ENCODE results near the gene FOXP1. TPM values are rescaled to one million over a fixed set of nuclear protein-coding genes. Genes with fewer than 3 reads are reported as not detected.
"Not testable (repeated sequence)": the region's sequence is repeated elsewhere in the genome, so short reads cannot be mapped to it uniquely, and the experiment has no call there.

Gene FOXP1
- total and polyA plus RNA-seq, 9 of the 15 experiments (the other 6 are each of a cell fraction or from before 2014, with no cell fraction given), result 7.7 to 34.5 (median 13.7) TPM

DNA sequence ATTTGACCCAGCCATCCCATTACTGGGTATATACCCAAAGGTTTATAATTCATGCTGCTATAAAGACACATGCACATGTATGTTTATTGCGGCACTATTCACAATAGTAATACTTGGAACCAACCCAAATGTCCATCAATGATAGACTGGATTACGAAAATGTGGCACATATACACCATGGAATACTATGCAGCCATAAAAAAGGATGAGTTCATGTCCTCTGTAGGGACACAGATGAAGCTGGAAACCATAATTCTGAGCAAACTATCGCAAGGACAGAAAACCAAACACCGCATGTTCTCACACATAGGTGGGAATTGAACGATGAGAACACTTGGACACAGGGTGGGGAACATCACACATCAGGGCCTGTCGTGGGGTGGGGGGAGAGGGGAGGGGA lies 568.9 kb downstream of the FOXP1 start:
- POLR2A ChIA-PET; H3K4me1 ChIP-seq (replicated peaks in 1 of 2; ENCODE audit: control insufficient read depth in 2 of 2, insufficient read depth in 2 of 2, low read length in 2 of 2); H3K9me3 ChIP-seq (replicated peaks; ENCODE audit: control insufficient read depth, insufficient read depth, low read depth, low read length); intact Hi-C loops (cut with micrococcal nuclease); H2AFZ ChIP-seq (ENCODE audit: low read depth, low read length); BruUV-seq (replicated peaks); H3K79me2 ChIP-seq (ENCODE audit: control insufficient read depth, insufficient read depth, low read length); H4K20me1 ChIP-seq (replicated peaks; ENCODE audit: control insufficient read depth, insufficient read depth, low read length); H3K9me1 ChIP-seq (ENCODE audit: control insufficient read depth, insufficient read depth, low read length); FAIRE-seq; CTCF ChIA-PET (ENCODE audit: low intra/inter-chr PET ratio); H3K4me2 ChIP-seq (ENCODE audit: insufficient read depth, low read length); H3K27ac ChIP-seq (ENCODE audit: extremely low read depth, low read depth, low read length); H3K27me3 ChIP-seq (ENCODE audit: control insufficient read depth in 2 of 2, insufficient read depth in 2 of 2, low read length in 2 of 2); H3K4me3 ChIP-seq; H3K9ac ChIP-seq (ENCODE audit: insufficient read depth in 1 of 2, low read depth in 2 of 2, low read length in 2 of 2); DNase-seq (ENCODE audit: extremely low read depth in 1 of 4, low spot score in 3 of 4); ATAC-seq: not testable (repeated sequence)
- in situ Hi-C loops (cut with MboI), result loop anchor here (25.0 kb wide), 1 partner anchor 573 kb away; the partner anchor contains the start of gene FOXP1
- WGBS (ENCODE audit: insufficient coverage, low coverage, missing lambda C conversion rate), result 100% methylated on average over 2 of the region's 6 CpGs
- H3K36me3 ChIP-seq (ENCODE audit: control insufficient read depth, insufficient read depth, low read length), result peaks cover 14% of the 10 kb centered on the region; the same call in 1 of the 3 replicates
- peak; percentile 37 for TF ChIP-seq ZNF146 (CRISPR knock-in tag; IDR thresholded peaks at IDR 0.05; ENCODE audit: unreplicated experiment)

DNA sequence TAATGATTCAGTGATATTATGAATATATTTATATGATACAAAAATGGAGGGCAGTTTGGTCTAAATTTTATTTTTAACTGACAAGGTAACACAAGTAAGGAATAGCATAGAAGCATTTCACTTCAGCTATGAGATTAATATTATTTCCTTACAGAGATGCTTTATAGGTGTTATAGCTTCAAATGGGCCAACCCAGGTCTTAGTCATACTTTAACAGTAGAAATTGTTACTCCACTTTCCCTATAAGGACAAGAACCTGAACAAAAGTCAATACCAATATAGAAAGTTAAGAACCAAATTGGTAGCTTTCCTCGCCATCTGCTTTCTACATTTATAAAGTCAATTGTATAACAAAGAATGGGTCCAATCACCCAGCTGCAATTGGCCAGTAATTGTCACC lies 570.6 kb downstream of the FOXP1 start:
- no peaks in the 10 kb centered on the region for H4K20me1 ChIP-seq (replicated peaks; ENCODE audit: control insufficient read depth, insufficient read depth, low read length)
- CTCF ChIA-PET (ENCODE audit: low intra/inter-chr PET ratio), result no interaction called here
- POLR2A ChIA-PET, result interaction anchor here (0.6 kb wide), 1 partner anchor 15 kb away, joined by 3 read pairs; no protein-coding TSS in a partner anchor
- ATAC-seq (no peak), DNase-seq (ENCODE audit: extremely low read depth in 1 of 4, low spot score in 3 of 4) (no peak), FAIRE-seq (no peak)
- intact Hi-C loops (cut with micrococcal nuclease), result no loop called here
- no peak overlapping the region for H3K4me3 ChIP-seq
- no peaks in the 10 kb centered on the region for H3K27me3 ChIP-seq (ENCODE audit: control insufficient read depth in 2 of 2, insufficient read depth in 2 of 2, low read length in 2 of 2)
- no TSS peak for BruUV-seq (replicated peaks)
- H3K9me3 ChIP-seq (replicated peaks; ENCODE audit: control insufficient read depth, insufficient read depth, low read depth, low read length), result no peaks in the 10 kb centered on the region
- WGBS (ENCODE audit: insufficient coverage, low coverage, missing lambda C conversion rate), result 100% methylated on average over 1 of the region's 1 CpG
- H3K9me1 ChIP-seq (ENCODE audit: control insufficient read depth, insufficient read depth, low read length), result no peaks in the 10 kb centered on the region
- no peaks in the 10 kb centered on the region for H3K79me2 ChIP-seq (ENCODE audit: control insufficient read depth, insufficient read depth, low read length)
- no peak overlapping the region for H3K9ac ChIP-seq (ENCODE audit: insufficient read depth in 1 of 2, low read depth in 2 of 2, low read length in 2 of 2)
- H2AFZ ChIP-seq (ENCODE audit: low read depth, low read length), result no peak overlapping the region
- in situ Hi-C loops (cut with MboI), result loop anchor here (25.0 kb wide), 1 partner anchor 574 kb away; the partner anchor contains the start of gene FOXP1
- no peak overlapping the region for H3K4me2 ChIP-seq (ENCODE audit: insufficient read depth, low read length)
- peaks cover 14% of the 10 kb centered on the region; the same call in 1 of the 3 replicates for H3K36me3 ChIP-seq (ENCODE audit: control insufficient read depth, insufficient read depth, low read length)
- no peaks in the 10 kb centered on the region for H3K4me1 ChIP-seq (replicated peaks in 1 of 2; ENCODE audit: control insufficient read depth in 2 of 2, insufficient read depth in 2 of 2, low read length in 2 of 2)
- H3K27ac ChIP-seq (ENCODE audit: extremely low read depth, low read depth, low read length), result no peak overlapping the region
- TF ChIP-seq ZNF444 (CRISPR knock-in tag; IDR thresholded peaks at IDR 0.05), result no peak
- no peak for TF ChIP-seq RNF2 (IDR thresholded peaks at IDR 0.05)
- no peak for TF ChIP-seq SPI1 (IDR thresholded peaks at IDR 0.05; ENCODE audit: borderline replicate concordance, low read depth, low read length)
- TF ChIP-seq SRSF1 (IDR thresholded peaks at IDR 0.05; ENCODE audit: low read depth, low read length), result no peak
- no peak for TF ChIP-seq PPARD (CRISPR knock-in tag; IDR thresholded peaks at IDR 0.05)
- TF ChIP-seq ZNF780A (CRISPR knock-in tag; IDR thresholded peaks at IDR 0.05), result no peak
- TF ChIP-seq TCFL5 (CRISPR knock-in tag; conservative IDR thresholded peaks at IDR 0.05), result no peak
- no peak for TF ChIP-seq TEAD1 (CRISPR knock-in tag; IDR thresholded peaks at IDR 0.05)
- TF ChIP-seq, protein P1, sequence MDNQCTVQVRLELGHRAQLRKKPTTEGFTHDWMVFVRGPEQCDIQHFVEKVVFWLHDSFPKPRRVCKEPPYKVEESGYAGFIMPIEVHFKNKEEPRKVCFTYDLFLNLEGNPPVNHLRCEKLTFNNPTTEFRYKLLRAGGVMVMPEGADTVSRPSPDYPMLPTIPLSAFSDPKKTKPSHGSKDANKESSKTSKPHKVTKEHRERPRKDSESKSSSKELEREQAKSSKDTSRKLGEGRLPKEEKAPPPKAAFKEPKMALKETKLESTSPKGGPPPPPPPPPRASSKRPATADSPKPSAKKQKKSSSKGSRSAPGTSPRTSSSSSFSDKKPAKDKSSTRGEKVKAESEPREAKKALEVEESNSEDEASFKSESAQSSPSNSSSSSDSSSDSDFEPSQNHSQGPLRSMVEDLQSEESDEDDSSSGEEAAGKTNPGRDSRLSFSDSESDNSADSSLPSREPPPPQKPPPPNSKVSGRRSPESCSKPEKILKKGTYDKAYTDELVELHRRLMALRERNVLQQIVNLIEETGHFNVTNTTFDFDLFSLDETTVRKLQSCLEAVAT (IDR thresholded peaks at IDR 0.05), result no peak
- no peak for TF ChIP-seq FOXJ3 (CRISPR knock-in tag; IDR thresholded peaks at IDR 0.05)
